IMR-90 (cell line): ENCODE data around the gene ATOH8. TPM values are rescaled to one million over a fixed set of nuclear protein-coding genes. Genes with fewer than 3 reads are reported as not detected.

ENCODE experiments used
- ATAC-seq: fragments of 200-7000 bp; cut with Tn5 transposase; 2 replicates; pipeline ENCODE4 v1.9.1; 2020; ENCODE audit warnings: low read depth, mild to moderate bottlenecking, moderate library complexity
- BruUV-seq: library from RNA; stranded (reverse); fragments of 400-500 nt; replicated peaks from 2 replicates; lab custom pipeline; 2021; lab: Mats Ljungman, UMichigan
- CTCF ChIA-PET: fragments of 300-600 bp; formaldehyde crosslinking; extraction: SDS; loops from one replicate; lab custom pipeline; 2021; ENCODE audit warnings: antibody characterized with exemption; lab: Yijun Ruan, JAX
- POLR2A ChIA-PET: fragments of 300-600 bp; sonication (Branson Sonifier 250); formaldehyde crosslinking; loops from one replicate; lab custom pipeline; 2022; ENCODE audit warnings: antibody characterized with exemption; ENCODE audit not compliant: unreplicated experiment; lab: Charles Lee
- DNase-seq: peaks from one replicate; pipeline ENCODE4 v3.0.0; 2013
- H2AFZ ChIP-seq: replicated peaks from 2 replicates; pipeline ENCODE3; 2013; ENCODE audit warnings: low read length, mild to moderate bottlenecking; ENCODE audit not compliant: poor library complexity
- H2AK5ac ChIP-seq: 2 replicates; pipeline ENCODE4 v1.6.1; 2013; ENCODE audit warnings: low read depth, low read length, inconsistent platforms
- H2AK9ac ChIP-seq: replicated peaks from 2 replicates; pipeline ENCODE3; 2013; ENCODE audit warnings: mild to moderate bottlenecking, low read depth, low read length, moderate library complexity; ENCODE audit not compliant: poor library complexity
- H2BK120ac ChIP-seq: 2 replicates; pipeline ENCODE4 v1.6.1; 2013; ENCODE audit warnings: low read depth, low read length, inconsistent platforms
- H2BK15ac ChIP-seq: 3 replicates; pipeline ENCODE4 v1.6.1; 2013; ENCODE audit warnings: low read depth, low read length, inconsistent platforms
- H2BK20ac ChIP-seq: 2 replicates; pipeline ENCODE4 v1.6.1; 2013; ENCODE audit warnings: low read depth, mild to moderate bottlenecking, inconsistent platforms, low read length, moderate library complexity
- H2BK5ac ChIP-seq: 2 replicates; pipeline ENCODE4 v1.6.1; 2013; ENCODE audit warnings: mild to moderate bottlenecking, low read depth, low read length, inconsistent platforms; ENCODE audit not compliant: poor library complexity, severe bottlenecking
- H3K14ac ChIP-seq: replicated peaks from 2 replicates; pipeline ENCODE4 v1.6.1; 2013; ENCODE audit warnings: low read depth, low read length, inconsistent platforms
- H3K18ac ChIP-seq: 2 replicates; pipeline ENCODE4 v1.6.1; 2013; ENCODE audit warnings: low read depth, low read length, control low read depth
- H3K23ac ChIP-seq: 2 replicates; pipeline ENCODE4 v1.6.1; 2013; ENCODE audit warnings: low read depth, low read length, inconsistent platforms
- H3K27ac ChIP-seq: 2 replicates; pipeline ENCODE4 v1.5.1; 2013; ENCODE audit warnings: mild to moderate bottlenecking, control low read depth, low read length; ENCODE audit not compliant: insufficient read depth
- H3K27me3 ChIP-seq: 2 replicates; pipeline ENCODE4 v1.6.1; 2013; ENCODE audit warnings: low read length; ENCODE audit not compliant: control insufficient read depth, insufficient read depth
- H3K36me3 ChIP-seq: 2 replicates; pipeline ENCODE4 v1.6.1; 2013; ENCODE audit warnings: low read length, mixed read lengths; ENCODE audit not compliant: control insufficient read depth, insufficient read depth
- H3K4ac ChIP-seq: 2 replicates; pipeline ENCODE4 v1.6.1; 2013; ENCODE audit warnings: low read depth, low read length, inconsistent platforms
- H3K4me1 ChIP-seq: 2 replicates; pipeline ENCODE4 v1.6.1; 2013; ENCODE audit warnings: low read length, mixed read lengths; ENCODE audit not compliant: control insufficient read depth, insufficient read depth
- H3K4me2 ChIP-seq: 2 replicates; pipeline ENCODE4 v1.6.1; 2013; ENCODE audit warnings: low read depth, mild to moderate bottlenecking, control low read depth, low read length, moderate library complexity
- H3K4me3 ChIP-seq: 2 replicates; pipeline ENCODE4 v1.5.1; 2013; ENCODE audit warnings: low read depth, mild to moderate bottlenecking, control low read depth, low read length, moderate library complexity; ENCODE audit not compliant: insufficient read depth
- H3K56ac ChIP-seq: 2 replicates; pipeline ENCODE4 v1.6.1; 2013; ENCODE audit warnings: low read length, inconsistent platforms; ENCODE audit not compliant: insufficient read depth; ENCODE audit errors: extremely low read depth
- H3K79me1 ChIP-seq, 2 experiments: 2 replicates each; pipeline ENCODE4 v1.6.1; 2013; ENCODE audit warnings: low read length in 2 of 2, inconsistent platforms in 1 of 2, low read depth in 1 of 2
- H3K9ac ChIP-seq: 2 replicates; pipeline ENCODE4 v1.6.1; 2013; ENCODE audit warnings: low read depth, low read length, control low read depth
- H3K9me1 ChIP-seq: 2 replicates; pipeline ENCODE4 v1.6.1; 2013; ENCODE audit warnings: low read length, inconsistent platforms; ENCODE audit not compliant: insufficient read depth
- H3K9me3 ChIP-seq: 2 replicates; pipeline ENCODE4 v1.6.1; 2013; ENCODE audit warnings: low read length; ENCODE audit not compliant: control insufficient read depth, insufficient read depth
- H4K20me1 ChIP-seq: 2 replicates; pipeline ENCODE4 v1.6.1; 2013; ENCODE audit warnings: low read length, inconsistent platforms; ENCODE audit not compliant: insufficient read depth
- H4K5ac ChIP-seq: 2 replicates; pipeline ENCODE4 v1.6.1; 2013; ENCODE audit warnings: mild to moderate bottlenecking, low read depth, low read length, control low read depth
- H4K8ac ChIP-seq, 2 experiments: 2 replicates each; pipeline ENCODE4 v1.6.1; 2013; ENCODE audit warnings: low read depth in 2 of 2, low read length in 2 of 2, control low read depth in 1 of 2, inconsistent platforms in 1 of 2
- H4K91ac ChIP-seq: 2 replicates; pipeline ENCODE4 v1.6.1; 2013; ENCODE audit warnings: low read depth, low read length, inconsistent platforms; ENCODE audit not compliant: insufficient read depth
- BHLHE40 ChIP-seq: fragments of 150-350 bp; IDR thresholded peaks from 2 replicates; pipeline ENCODE4 v1.6.1; 2016; ENCODE audit warnings: mild to moderate bottlenecking, low read depth, low read length
- CEBPB ChIP-seq: IDR thresholded peaks from 2 replicates; pipeline ENCODE4 v1.6.1; 2012; ENCODE audit warnings: low read depth, low read length, improper control_type of control experiment
- CHD1 ChIP-seq: IDR thresholded peaks from 2 replicates; pipeline ENCODE4 v1.6.1; 2012; ENCODE audit warnings: low read depth, low read length, improper control_type of control experiment
- ELK1 ChIP-seq: fragments of 150-350 bp; IDR thresholded peaks from 2 replicates; pipeline ENCODE4 v1.6.1; 2016; ENCODE audit warnings: low read depth, mild to moderate bottlenecking, low read length, moderate library complexity, borderline replicate concordance
- FOS ChIP-seq: fragments of 150-350 bp; IDR thresholded peaks from 2 replicates; pipeline ENCODE4 v1.6.1; 2016; ENCODE audit warnings: low read depth, low read length
- MAFK ChIP-seq: IDR thresholded peaks from 2 replicates; pipeline ENCODE4 v1.6.1; 2012; ENCODE audit warnings: low read depth, low read length, improper control_type of control experiment
- MAZ ChIP-seq: IDR thresholded peaks from 2 replicates; pipeline ENCODE4 v1.6.1; 2012; ENCODE audit warnings: low read depth, mild to moderate bottlenecking, low read length, improper control_type of control experiment, moderate library complexity, borderline replicate concordance
- MXI1 ChIP-seq: IDR thresholded peaks from 2 replicates; pipeline ENCODE4 v1.6.1; 2012; ENCODE audit warnings: low read depth, mild to moderate bottlenecking, low read length, moderate library complexity, borderline replicate concordance
- POLR2A ChIP-seq: IDR thresholded peaks from 2 replicates; pipeline ENCODE4 v1.6.1; 2012; ENCODE audit warnings: mild to moderate bottlenecking, low read depth, low read length
- RAD21 ChIP-seq: IDR thresholded peaks from 2 replicates; pipeline ENCODE4 v1.6.1; 2012; ENCODE audit warnings: low read length, improper control_type of control experiment
- RCOR1 ChIP-seq: IDR thresholded peaks from 2 replicates; pipeline ENCODE4 v1.6.1; 2012; ENCODE audit warnings: mild to moderate bottlenecking, low read length, improper control_type of control experiment; ENCODE audit not compliant: insufficient replicate concordance
- RFX5 ChIP-seq: IDR thresholded peaks from 2 replicates; pipeline ENCODE4 v1.8.0; 2012; ENCODE audit warnings: low read depth, mild to moderate bottlenecking, low read length, moderate library complexity
- SMC3 ChIP-seq: fragments of 150-350 bp; IDR thresholded peaks from 2 replicates; pipeline ENCODE4 v1.6.1; 2016; ENCODE audit warnings: low read depth, mild to moderate bottlenecking, antibody characterized with exemption, low read length, moderate library complexity
- USF2 ChIP-seq: fragments of 150-350 bp; IDR thresholded peaks from 2 replicates; pipeline ENCODE4 v1.6.1; 2017; ENCODE audit warnings: mild to moderate bottlenecking, antibody characterized with exemption, low read length, low read depth
- dilution Hi-C: fragments of 300-500 bp; cut with HindIII; formaldehyde crosslinking; loops from one replicate; pipeline ENCODE4 v1.14.3; 2018; ENCODE audit warnings: low sequenced_read_pairs; ENCODE audit not compliant: unreplicated experiment
- in situ Hi-C: fragments of 300-500 bp; cut with MboI; formaldehyde crosslinking; loops from 3 replicates; pipeline ENCODE4 v1.14.3; 2019; ENCODE audit warnings: low sequenced_read_pairs, inconsistent platforms, mixed read lengths
- intact Hi-C: fragments of 100-400 bp; cut with micrococcal nuclease; formaldehyde crosslinking; loops from 2 replicates; pipeline ENCODE4 v1.10.0; 2022
- polyA plus RNA-seq, 3 experiments: library from polyadenylated mRNA; depleted of rRNA; stranded (reverse); fragments of >200 nt; gene quantifications; 2 replicates each; pipeline ENCODE4 v1.2.3, GENCODE V29; 2012; ENCODE audit warnings: low replicate concordance in 1 of 3
- total RNA-seq: library from RNA; depleted of rRNA; stranded (reverse); fragments of >200 nt; gene quantifications from 2 replicates; pipeline ENCODE4 v1.2.3, GENCODE V29; 2012

Gene ATOH8
- total and polyA plus RNA-seq, 2 of the 4 experiments (the other 2 are of a cell fraction): 7.9 to 9.0 TPM

- POLR2A ChIA-PET: no interaction called here
- no peak overlapping the region for H3K9ac ChIP-seq
- ATAC-seq: no peak
Observed at GRCh38 chr2:85834466-85834865, 80.7 kb downstream of the ATOH8 start.

More at GRCh38 chr2:85834466-85834865, 80.7 kb downstream of the ATOH8 start:
- no peak overlapping the region for H2BK5ac ChIP-seq
- DNase-seq: no peak
- dilution Hi-C loops (no loop called here), intact Hi-C loops (no loop called here), in situ Hi-C loops (no loop called here)
- H4K8ac ChIP-seq: no peak overlapping the region
- H3K23ac ChIP-seq: no peak overlapping the region
- H4K20me1 ChIP-seq: no peaks in the 10 kb centered on the region
- H3K27ac ChIP-seq: no peak overlapping the region
- no peak overlapping the region for H2AK9ac ChIP-seq
- no peak overlapping the region for H3K4me3 ChIP-seq
- H3K4ac ChIP-seq: no peak overlapping the region
- no peak overlapping the region for H2BK120ac ChIP-seq
- no peaks in the 10 kb centered on the region for H3K79me1 ChIP-seq
- H3K18ac ChIP-seq: no peak overlapping the region
- H3K14ac ChIP-seq: no peak overlapping the region
- no peaks in the 10 kb centered on the region; the same call in 1 of the 2 replicates for H3K9me1 ChIP-seq
- H2BK15ac ChIP-seq: no peak overlapping the region
- 0 out of 2 replicates have a peak, but pooled peaks cover 1% of the 10 kb centered on the region for H3K27me3 ChIP-seq
- CTCF ChIA-PET: interaction anchor here (0.7 kb wide), 1 partner anchor 464 kb away, joined by 4 read pairs; no protein-coding TSS in a partner anchor
- no peak for TF ChIP-seq SMC3
- TF ChIP-seq CHD1: no peak
- no peak for TF ChIP-seq MAZ
- no peak for TF ChIP-seq POLR2A
- no peak for TF ChIP-seq RFX5
- no peak for TF ChIP-seq MAFK
- TF ChIP-seq FOS: no peak
- no peak for TF ChIP-seq USF2
- TF ChIP-seq MXI1: no peak
- TF ChIP-seq ELK1: no peak
- TF ChIP-seq BHLHE40: no peak
- TF ChIP-seq CEBPB: no peak
- no peak for TF ChIP-seq RCOR1
- TF ChIP-seq RAD21: no peak
- no peak overlapping the region for H2AK5ac ChIP-seq
- H2BK20ac ChIP-seq: no peak overlapping the region
- no peaks in the 10 kb centered on the region for H3K9me3 ChIP-seq
- BruUV-seq: no TSS peak
- no peak overlapping the region for H3K56ac ChIP-seq
- H2AFZ ChIP-seq: no peak overlapping the region
- H3K4me2 ChIP-seq: no peak overlapping the region
- no peaks in the 10 kb centered on the region for H3K4me1 ChIP-seq
- no peak overlapping the region for H4K91ac ChIP-seq
- no peak overlapping the region for H4K5ac ChIP-seq
- H3K36me3 ChIP-seq: peaks cover 2% of the 10 kb centered on the region; the same call in 1 of the 2 replicates
